Transverse colon (tissue), 4 donors: ENCODE measurements around the gene ZNF324B. TPM values are rescaled to one million over a fixed set of nuclear protein-coding genes. Genes with fewer than 3 reads are reported as not detected.

ENCODE experiments used
- DNase-seq: peaks from one replicate; pipeline ENCODE4 v3.0.0-alpha.2; 2019
- H3K27ac ChIP-seq, 4 donors: fragments of 200-600 bp; sonication (generic); 2 replicates each; pipeline ENCODE4 v1.5.1; 2016 to 2018; ENCODE audit warnings: inconsistent platforms in 4 of 4
- H3K27me3 ChIP-seq: fragments of 200-600 bp; sonication (generic); 2 replicates; pipeline ENCODE4 v1.5.1; 2017; ENCODE audit warnings: inconsistent platforms
- H3K36me3 ChIP-seq, 4 donors: fragments of 200-600 bp; sonication (generic); 2 replicates each; pipeline ENCODE4 v1.5.1; 2017 to 2019; ENCODE audit warnings: inconsistent platforms in 4 of 4
- H3K4me1 ChIP-seq, 4 donors: fragments of 200-600 bp; sonication (generic); 2 replicates each; pipeline ENCODE4 v1.5.1; 2017 to 2020; ENCODE audit warnings: inconsistent platforms in 4 of 4
- H3K4me3 ChIP-seq, 4 donors: fragments of 200-600 bp; sonication (generic); 1 replicate in 1 of 4; 2 replicates in 3 of 4; pipeline versions ENCODE4 v1.5.1 to v1.6.1; 2017 to 2019; ENCODE audit warnings: inconsistent platforms in 4 of 4
- H3K9me3 ChIP-seq, 2 donors: fragments of 200-600 bp; sonication (generic); 2 replicates each; pipeline ENCODE4 v1.5.1; 2017 to 2019; ENCODE audit warnings: inconsistent platforms in 2 of 2
- CTCF ChIP-seq, 5 experiments: fragments of 200-600 bp in 3 of 5; fragments of 450-650 bp in 2 of 5; sonication (generic) in 3 of 5; IDR thresholded peaks; 1 replicate in 2 of 5; 2 replicates in 3 of 5; pipeline ENCODE4 v1.5.1; 2016 to 2017; ENCODE audit warnings: antibody characterized with exemption in 5 of 5, inconsistent platforms in 3 of 5, mild to moderate bottlenecking in 2 of 5, moderate library complexity in 1 of 5
- EP300 ChIP-seq: sonication (generic); formaldehyde crosslinking; IDR thresholded peaks from one replicate; pipeline ENCODE4 v1.6.1; 2017; ENCODE audit warnings: antibody characterized with exemption, low read depth
- POLR2A ChIP-seq: fragments of 450-650 bp; IDR thresholded peaks from one replicate; pipeline ENCODE4 v1.6.1; 2016; ENCODE audit warnings: antibody characterized with exemption, mild to moderate bottlenecking, moderate library complexity
- POLR2AphosphoS5 ChIP-seq, 3 donors: sonication (generic); formaldehyde crosslinking; IDR thresholded peaks; one replicate each; pipeline ENCODE4 v1.6.1; 2016; ENCODE audit warnings: antibody characterized with exemption in 3 of 3
- WGBS, 2 donors: methylation state at CpG; one replicate each; pipeline ENCODE4 v1.1.5; 2018; ENCODE audit warnings: low coverage in 1 of 2; 5-methylcytosine and 5-hydroxymethylcytosine counted together
- in situ Hi-C, 4 donors: fragments of 200-750 bp; cut with MboI; loops; one replicate each; pipeline versions ENCODE4 v1.15.0 to v1.15.1; 2017; ENCODE audit warnings: low sequenced_read_pairs in 3 of 4, low pct_ligation_motif_present in 1 of 4, low pct_unique_long_range_greater_than_20kb in 1 of 4
- intact Hi-C: fragments of 100-400 bp; cut with DNase I; formaldehyde crosslinking; loops from one replicate; pipeline ENCODE4 v1.15.1; 2023; ENCODE audit warnings: low total_unique reads
- total RNA-seq, 4 donors: library from RNA; depleted of rRNA; stranded (reverse); fragments of >200 nt; gene quantifications; one replicate each; pipeline ENCODE4 v1.1.0, GENCODE V29; 2016

ZNF324B gene
- total RNA-seq, 4 donors from 2014 or later, result 3.0 to 10.6 (median 6.3) TPM

- peaks cover 0 to 18% (median 16%) of the 10 kb centered on the region in 4 donors for H3K4me1 ChIP-seq
- no peaks in the 10 kb centered on the region for H3K36me3 ChIP-seq
- no peaks in the 10 kb centered on the region for H3K27me3 ChIP-seq
- in situ Hi-C loops (no loop called here), intact Hi-C loops (no loop called here)
- H3K9me3 ChIP-seq, result no peaks in the 10 kb centered on the region
- no peak for DNase-seq
- peak overlapping the region; percentile 82 to 91 (median 90) for H3K27ac ChIP-seq
- no peak for TF ChIP-seq EP300
- no peak for TF ChIP-seq POLR2AphosphoS5 (IDR thresholded peaks at IDR 0.05)
- H3K4me3 ChIP-seq, result peak overlapping the region; percentile 65 to 82 (median 74)
- WGBS, 2 donors, result 17% methylated on average over 22 of the region's 22 CpGs; no CpG with 5 or more reads in 1 of the 2 donors
These were observed 43.7 kb upstream of the ZNF324B start for GRCh38 chr19:58407658-58408151.

- Histone ChIP-seq H3K4me3 (peak within 1 kb of the TSS; percentile 65 to 82 (median 74)), H3K36me3 (no peaks in the 10 kb centered on the region), H3K27ac (peak within 1 kb of the TSS; percentile 82 to 91 (median 90)), H3K4me1 (peaks cover 0 to 18% (median 16%) of the 10 kb centered on the region in 4 donors), H3K27me3 (no peaks in the 10 kb centered on the region), H3K9me3 (no peaks in the 10 kb centered on the region)
- TF ChIP-seq POLR2A (peak; percentile 85), EP300 (no peak), POLR2AphosphoS5 (IDR thresholded peaks at IDR 0.05) (peak; percentile 77 to 89 (median 79)), CTCF (IDR thresholded peaks at IDR 0.05) (peak in 1 of 5 experiments; percentile 17)
- intact Hi-C loops (no loop called here), in situ Hi-C loops (no loop called here)
- 1 to 2% methylated on average over 8 to 87 of the region's 100 CpGs for WGBS, 2 donors
- DNase-seq, result peak; percentile 95
These were observed 43.0 kb upstream of the ZNF324B start, which contains the start of gene ZNF584 for GRCh38 chr19:58408152-58409009. Gene ZNF584, plus strand, starts transcription at chr19:58408649. Its CDS starts 499 bp downstream, at chr19:58409148.

- Histone ChIP-seq H3K4me1 (peaks cover 0 to 18% (median 16%) of the 10 kb centered on the region in 4 donors), H3K27ac (peak overlapping the region; percentile 82 to 91 (median 90)), H3K36me3 (no peaks in the 10 kb centered on the region), H3K4me3 (peak overlapping the region; percentile 65 to 82 (median 74)), H3K27me3 (no peaks in the 10 kb centered on the region), H3K9me3 (no peaks in the 10 kb centered on the region)
- in situ Hi-C loops, result no loop called here
- WGBS, 2 donors, result 4% methylated on average over 34 of the region's 34 CpGs; no CpG with 5 or more reads in 1 of the 2 donors
- no peak for DNase-seq
- TF ChIP-seq POLR2AphosphoS5 (IDR thresholded peaks at IDR 0.05), result no peak
- no peak for TF ChIP-seq CTCF (IDR thresholded peaks at IDR 0.05)
- TF ChIP-seq EP300, result no peak
- no peak for TF ChIP-seq POLR2A
- intact Hi-C loops, result no loop called here
These were observed 42.2 kb upstream of the ZNF324B start for GRCh38 chr19:58409010-58409790.

- intact Hi-C loops (no loop called here), in situ Hi-C loops (no loop called here)
- WGBS, 2 donors, result 96% methylated on average over 5 of the region's 5 CpGs; no CpG with 5 or more reads in 1 of the 2 donors
- TF ChIP-seq EP300, result no peak
- no peak for TF ChIP-seq POLR2AphosphoS5 (IDR thresholded peaks at IDR 0.05)
- TF ChIP-seq CTCF (IDR thresholded peaks at IDR 0.05), result no peak
- no peak for TF ChIP-seq POLR2A
- Histone ChIP-seq H3K27me3 (no peaks in the 10 kb centered on the region), H3K27ac (no peak overlapping the region), H3K36me3 (peaks cover 0 to 34% (median 15%) of the 10 kb centered on the region in 4 donors), H3K4me3 (no peak overlapping the region), H3K4me1 (no peaks in the 10 kb centered on the region), H3K9me3 (no peaks in the 10 kb centered on the region)
- no peak for DNase-seq
These were observed 34.8 kb upstream of the ZNF324B start for GRCh38 chr19:58416604-58417003.
